H1 (cell line): ENCODE results near the gene RFPL2. TPM values are rescaled to one million over a fixed set of nuclear protein-coding genes. Genes with fewer than 3 reads are reported as not detected.

Experiments
- MAX ChIP-seq: IDR thresholded peaks from 2 replicates; pipeline ENCODE4 v1.6.1; 2012; ENCODE audit warnings: inconsistent platforms
- polyA plus RNA-seq, 7 experiments: library from polyadenylated mRNA; depleted of rRNA in 3 of 7; stranded (reverse) in 5 of 7; unstranded in 2 of 7; fragments of >200 nt in 5 of 7; fragments of 200-250 nt in 2 of 7; gene quantifications; 1 replicate in 5 of 7; 2 replicates in 1 of 7; 4 replicates in 1 of 7; pipeline versions ENCODE4 v1.2.1 to v1.2.3, GENCODE V29; 2011 to 2013; ENCODE audit warnings: missing spikeins in 2 of 7, mixed read lengths in 2 of 7
- total RNA-seq: library from RNA; stranded (reverse); fragmentation: NEBNext Ultra II Directional; extraction: Animal tissue kit (Norgen Biotek cat#: 25700); gene quantifications from 2 replicates; pipeline ENCODE4 v1.2.1, GENCODE V29; 2021

RFPL2 gene
- total and polyA plus RNA-seq, 2 of the 8 experiments (the other 6 are each of a cell fraction or from before 2014, with no cell fraction given) = 0.15 to 0.19 TPM

DNA sequence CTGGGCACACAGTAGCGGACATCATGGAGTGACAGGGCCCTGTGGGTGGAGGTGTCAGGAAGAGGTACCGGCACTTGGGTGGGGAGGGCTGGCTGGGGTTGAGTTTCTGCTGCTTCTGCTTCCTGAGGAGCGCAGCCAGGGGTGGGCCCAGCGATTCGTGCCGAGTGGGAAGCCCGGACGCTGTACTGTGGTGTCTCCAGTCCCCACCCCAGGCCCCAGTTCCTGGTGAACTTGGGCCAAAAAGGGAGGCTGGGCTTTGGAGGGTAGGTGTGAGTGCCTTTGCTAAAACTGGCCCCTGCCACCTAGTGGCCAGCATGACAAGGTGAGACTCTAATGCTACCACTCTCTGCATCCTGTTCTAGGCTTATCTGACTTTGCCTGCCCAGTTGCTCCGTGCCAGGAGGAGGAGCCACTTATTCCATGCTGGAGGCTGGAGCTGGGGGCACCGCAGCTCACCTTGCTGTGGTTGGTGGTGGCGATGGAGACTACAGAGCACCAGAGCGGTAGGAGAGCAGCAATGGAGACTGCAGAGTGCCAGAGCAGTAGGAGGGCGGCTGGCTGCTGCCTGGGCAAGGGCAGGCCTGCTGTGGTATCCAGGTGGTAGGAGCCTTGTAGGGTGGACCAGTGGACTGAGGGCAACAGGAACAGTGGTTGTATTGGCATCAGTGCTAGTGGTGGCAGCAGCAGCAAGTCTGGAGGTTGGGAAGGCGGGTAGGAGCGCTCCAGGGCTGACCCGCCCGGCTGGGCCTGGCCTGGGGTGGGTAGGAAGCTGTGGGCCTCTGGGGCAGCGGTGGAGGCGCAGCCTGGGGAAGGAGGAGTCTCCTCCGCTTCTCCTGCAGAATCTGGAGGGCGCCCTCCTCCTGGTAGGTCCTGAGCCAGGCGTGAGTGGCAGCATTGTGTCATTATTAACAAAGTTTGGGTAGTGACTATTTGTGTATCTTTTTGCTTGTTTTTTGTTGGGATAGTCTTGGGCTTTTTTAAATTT, 2.2 kb upstream of the RFPL2 start (continued):
- peak; percentile 53 for TF ChIP-seq MAX
